ENCODE measurements around the gene SLC9A3. TPM values are rescaled to one million over a fixed set of nuclear protein-coding genes. Genes with fewer than 3 reads are reported as not detected.
"Not testable (repeated sequence)": the region's sequence is repeated elsewhere in the genome, so short reads cannot be mapped to it uniquely, and the experiment has no call there.

SLC9A3 gene
- total and polyA plus RNA-seq, 4 donors: 2.3 to 7.2 (median 4.3) TPM

- not testable (repeated sequence) for H3K4me3 ChIP-seq (ENCODE audit: low read depth, low read length); H3K27ac ChIP-seq (ENCODE audit: low read depth, low read length); H3K4me1 ChIP-seq (ENCODE audit: control insufficient read depth, insufficient read depth, low read length); H3K9me3 ChIP-seq (ENCODE audit: control insufficient read depth, insufficient read depth, low read length); H3K36me3 ChIP-seq (ENCODE audit: control insufficient read depth, insufficient read depth, low read length); DNase-seq (ENCODE audit: low read depth in 4 of 6, low spot score in 6 of 6)
- peaks cover 15% of the 10 kb centered on the region for H3K27me3 ChIP-seq (ENCODE audit: control insufficient read depth, insufficient read depth, low read length)
- 94% methylated on average over 2 of the region's 4 CpGs for WGBS (ENCODE audit: insufficient coverage)
Measured at GRCh38 chr5:557917-558316, 33.7 kb upstream of the SLC9A3 start.

- Histone ChIP-seq H3K4me3 (ENCODE audit: low read depth, low read length) (no peak overlapping the region), H3K27me3 (ENCODE audit: control insufficient read depth, insufficient read depth, low read length) (peaks cover 15% of the 10 kb centered on the region), H3K9me3 (ENCODE audit: control insufficient read depth, insufficient read depth, low read length) (peaks cover 2% of the 10 kb centered on the region), H3K36me3 (ENCODE audit: control insufficient read depth, insufficient read depth, low read length) (no peaks in the 10 kb centered on the region), H3K27ac (ENCODE audit: low read depth, low read length) (no peak overlapping the region), H3K4me1 (ENCODE audit: control insufficient read depth, insufficient read depth, low read length) (no peaks in the 10 kb centered on the region)
- 88% methylated on average over 19 of the region's 19 CpGs for WGBS (ENCODE audit: insufficient coverage)
- DNase-seq (ENCODE audit: low read depth in 4 of 6, low spot score in 6 of 6): no peak
Measured at GRCh38 chr5:556909-557441, 32.7 kb upstream of the SLC9A3 start.

GRCh38 chr5:555058-555623, 30.9 kb upstream of the SLC9A3 start:
- Histone ChIP-seq H3K36me3 (ENCODE audit: control insufficient read depth, insufficient read depth, low read length) (no peaks in the 10 kb centered on the region), H3K27ac (ENCODE audit: low read depth, low read length) (no peak overlapping the region), H3K4me3 (ENCODE audit: low read depth, low read length) (no peak overlapping the region), H3K4me1 (ENCODE audit: control insufficient read depth, insufficient read depth, low read length) (no peaks in the 10 kb centered on the region), H3K9me3 (ENCODE audit: control insufficient read depth, insufficient read depth, low read length) (peaks cover 2% of the 10 kb centered on the region), H3K27me3 (ENCODE audit: control insufficient read depth, insufficient read depth, low read length) (peaks cover 9% of the 10 kb centered on the region)
- no peak for DNase-seq (ENCODE audit: low read depth in 4 of 6, low spot score in 6 of 6)
- 91% methylated on average over 24 of the region's 27 CpGs for WGBS (ENCODE audit: insufficient coverage)

GRCh38 chr5:554284-554988, 30.2 kb upstream of the SLC9A3 start:
- no peak for DNase-seq (ENCODE audit: low read depth in 4 of 6, low spot score in 6 of 6)
- peaks cover 2% of the 10 kb centered on the region for H3K9me3 ChIP-seq (ENCODE audit: control insufficient read depth, insufficient read depth, low read length)
- no peak overlapping the region for H3K27ac ChIP-seq (ENCODE audit: low read depth, low read length)
- H3K36me3 ChIP-seq (ENCODE audit: control insufficient read depth, insufficient read depth, low read length): no peaks in the 10 kb centered on the region
- no peak overlapping the region for H3K4me3 ChIP-seq (ENCODE audit: low read depth, low read length)
- H3K4me1 ChIP-seq (ENCODE audit: control insufficient read depth, insufficient read depth, low read length): no peaks in the 10 kb centered on the region
- peaks cover 9% of the 10 kb centered on the region for H3K27me3 ChIP-seq (ENCODE audit: control insufficient read depth, insufficient read depth, low read length)
- WGBS (ENCODE audit: insufficient coverage): 100% methylated on average over 5 of the region's 40 CpGs

- H3K4me3 ChIP-seq (ENCODE audit: low read depth, low read length): no peak overlapping the region
- no peaks in the 10 kb centered on the region for H3K4me1 ChIP-seq (ENCODE audit: control insufficient read depth, insufficient read depth, low read length)
- no peak for DNase-seq (ENCODE audit: low read depth in 4 of 6, low spot score in 6 of 6)
- H3K27ac ChIP-seq (ENCODE audit: low read depth, low read length): no peak overlapping the region
- no peaks in the 10 kb centered on the region for H3K36me3 ChIP-seq (ENCODE audit: control insufficient read depth, insufficient read depth, low read length)
- peaks cover 7% of the 10 kb centered on the region for H3K27me3 ChIP-seq (ENCODE audit: control insufficient read depth, insufficient read depth, low read length)
- peaks cover 2% of the 10 kb centered on the region for H3K9me3 ChIP-seq (ENCODE audit: control insufficient read depth, insufficient read depth, low read length)
- 84% methylated on average over 8 of the region's 13 CpGs for WGBS (ENCODE audit: insufficient coverage)
Measured at GRCh38 chr5:553874-554273, 29.6 kb upstream of the SLC9A3 start.

GRCh38 chr5:551406-551805, 27.2 kb upstream of the SLC9A3 start:
- Histone ChIP-seq H3K4me1 (ENCODE audit: control insufficient read depth, insufficient read depth, low read length) (peaks cover 9% of the 10 kb centered on the region), H3K4me3 (ENCODE audit: low read depth, low read length) (no peak overlapping the region), H3K9me3 (ENCODE audit: control insufficient read depth, insufficient read depth, low read length) (no peaks in the 10 kb centered on the region), H3K27ac (ENCODE audit: low read depth, low read length) (no peak overlapping the region), H3K36me3 (ENCODE audit: control insufficient read depth, insufficient read depth, low read length) (no peaks in the 10 kb centered on the region), H3K27me3 (ENCODE audit: control insufficient read depth, insufficient read depth, low read length) (peaks cover 4% of the 10 kb centered on the region)
- DNase-seq (ENCODE audit: low read depth in 4 of 6, low spot score in 6 of 6): no peak
- 91% methylated on average over 2 of the region's 6 CpGs for WGBS (ENCODE audit: insufficient coverage)

- H3K36me3 ChIP-seq (ENCODE audit: control insufficient read depth, insufficient read depth, low read length): no peaks in the 10 kb centered on the region
- no peaks in the 10 kb centered on the region for H3K9me3 ChIP-seq (ENCODE audit: control insufficient read depth, insufficient read depth, low read length)
- WGBS (ENCODE audit: insufficient coverage): no CpG with 5 or more reads among the region's 2 CpGs
- DNase-seq (ENCODE audit: low read depth in 4 of 6, low spot score in 6 of 6): no peak
- peaks cover 4% of the 10 kb centered on the region for H3K27me3 ChIP-seq (ENCODE audit: control insufficient read depth, insufficient read depth, low read length)
- peaks cover 14% of the 10 kb centered on the region for H3K4me1 ChIP-seq (ENCODE audit: control insufficient read depth, insufficient read depth, low read length)
- H3K27ac ChIP-seq (ENCODE audit: low read depth, low read length): no peak overlapping the region
- no peak overlapping the region for H3K4me3 ChIP-seq (ENCODE audit: low read depth, low read length)
Measured at GRCh38 chr5:549229-549628, 25.0 kb upstream of the SLC9A3 start.

- Histone ChIP-seq H3K36me3 (ENCODE audit: control insufficient read depth, insufficient read depth, low read length) (no peaks in the 10 kb centered on the region), H3K4me3 (ENCODE audit: low read depth, low read length) (no peak overlapping the region), H3K27me3 (ENCODE audit: control insufficient read depth, insufficient read depth, low read length) (peaks cover 4% of the 10 kb centered on the region), H3K4me1 (ENCODE audit: control insufficient read depth, insufficient read depth, low read length) (peaks cover 14% of the 10 kb centered on the region), H3K27ac (ENCODE audit: low read depth, low read length) (no peak overlapping the region), H3K9me3 (ENCODE audit: control insufficient read depth, insufficient read depth, low read length) (no peaks in the 10 kb centered on the region)
- no peak for DNase-seq (ENCODE audit: low read depth in 4 of 6, low spot score in 6 of 6)
- 87% methylated on average over 6 of the region's 10 CpGs for WGBS (ENCODE audit: insufficient coverage)
Measured at GRCh38 chr5:548256-548655, 24.0 kb upstream of the SLC9A3 start.

GRCh38 chr5:547086-547924, 23.1 kb upstream of the SLC9A3 start:
- Histone ChIP-seq H3K4me3 (ENCODE audit: low read depth, low read length) (no peak overlapping the region), H3K4me1 (ENCODE audit: control insufficient read depth, insufficient read depth, low read length) (peaks cover 14% of the 10 kb centered on the region), H3K27ac (ENCODE audit: low read depth, low read length) (no peak overlapping the region), H3K27me3 (ENCODE audit: control insufficient read depth, insufficient read depth, low read length) (peaks cover 4% of the 10 kb centered on the region), H3K36me3 (ENCODE audit: control insufficient read depth, insufficient read depth, low read length) (no peaks in the 10 kb centered on the region), H3K9me3 (ENCODE audit: control insufficient read depth, insufficient read depth, low read length) (no peaks in the 10 kb centered on the region)
- 78% methylated on average over 22 of the region's 22 CpGs for WGBS (ENCODE audit: insufficient coverage)
- DNase-seq (ENCODE audit: low read depth in 4 of 6, low spot score in 6 of 6): no peak

Data from spinal cord (tissue), 10 donors.